ENCODE results near the gene NTRK1.

GRCh38 chr1:156865258-156865657 lies 4.6 kb downstream of the NTRK1 start:
- TF ChIP-seq EZH2phosphoT487 (IDR thresholded peaks at IDR 0.05; ENCODE audit: insufficient read depth, low read depth): no peak
- TF ChIP-seq EZH2 (IDR thresholded peaks at IDR 0.05; ENCODE audit: insufficient read depth, poor library complexity, severe bottlenecking): no peak
